ENCODE data around the gene SERTAD2. TPM values are rescaled to one million over a fixed set of nuclear protein-coding genes. Genes with fewer than 3 reads are reported as not detected.

SERTAD2 gene
- total RNA-seq, 1 donor from 2014 or later = 42.2 TPM

GRCh38 chr2:64646007-64646880 lies 7.5 kb downstream of the SERTAD2 start:
- no peak for DNase-seq (ENCODE audit: low read depth)

GRCh38 chr2:64644458-64645382 lies 9.0 kb downstream of the SERTAD2 start:
- Mint-ChIP-seq H3K9me3 (ENCODE audit: unreplicated experiment) (no peaks in the 10 kb centered on the region), H3K4me3 (ENCODE audit: unreplicated experiment) (peak overlapping the region; percentile 81), H3K36me3 (ENCODE audit: low read depth, unreplicated experiment) (peaks cover under 1% of the 10 kb centered on the region), H3K27me3 (ENCODE audit: low read depth, unreplicated experiment) (no peaks in the 10 kb centered on the region), H3K27ac (ENCODE audit: unreplicated experiment) (peak overlapping the region; percentile 97), H3K4me1 (ENCODE audit: low read depth, unreplicated experiment) (peaks cover 76% of the 10 kb centered on the region)
- H3K9me3 ChIP-seq (ENCODE audit: insufficient read depth, low read depth, low read length) = no peaks in the 10 kb centered on the region
- H3K9ac ChIP-seq (ENCODE audit: low read length) = peak overlapping the region; percentile 88
- TF ChIP-seq CTCF (IDR thresholded peaks at IDR 0.05; ENCODE audit: insufficient read depth, low read depth, low read length) = no peak
- no peak for TF ChIP-seq EZH2 (IDR thresholded peaks at IDR 0.05; ENCODE audit: insufficient read depth, low read length)
- H2AFZ ChIP-seq (ENCODE audit: low read depth, low read length) = peak overlapping the region; percentile 58
- FAIRE-seq (peak; percentile 71), DNase-seq (ENCODE audit: low read depth) (peak; percentile 78)
- peaks cover 99% of the 10 kb centered on the region for H3K79me2 ChIP-seq (ENCODE audit: insufficient read depth, low read length)
- H3K27me3 ChIP-seq (ENCODE audit: insufficient read depth, low read length) = no peaks in the 10 kb centered on the region
- no peaks in the 10 kb centered on the region for H3K36me3 ChIP-seq (ENCODE audit: insufficient read depth, low read length)
- H3K4me2 ChIP-seq (ENCODE audit: low read length) = peak overlapping the region; percentile 90
- peaks cover 74% of the 10 kb centered on the region for H4K20me1 ChIP-seq (ENCODE audit: insufficient read depth, low read length)
- peak overlapping the region; percentile 91 for H3K27ac ChIP-seq (ENCODE audit: low read depth, low read length)
- peaks cover 40% of the 10 kb centered on the region for H3K4me1 ChIP-seq (ENCODE audit: insufficient read depth, low read length)
- peak overlapping the region; percentile 61 for H3K4me3 ChIP-seq (ENCODE audit: insufficient read depth, low read depth, low read length)

More at GRCh38 chr2:64646007-64646880, 7.5 kb downstream of the SERTAD2 start:
- Histone ChIP-seq H3K27ac (ENCODE audit: low read depth, low read length) (no peak overlapping the region), H4K20me1 (ENCODE audit: insufficient read depth, low read length) (peaks cover 73% of the 10 kb centered on the region), H3K9me3 (ENCODE audit: insufficient read depth, low read depth, low read length) (no peaks in the 10 kb centered on the region), H3K79me2 (ENCODE audit: insufficient read depth, low read length) (peaks cover 99% of the 10 kb centered on the region), H3K9ac (ENCODE audit: low read length) (no peak overlapping the region), H2AFZ (ENCODE audit: low read depth, low read length) (no peak overlapping the region), H3K4me1 (ENCODE audit: insufficient read depth, low read length) (peaks cover 42% of the 10 kb centered on the region), H3K27me3 (ENCODE audit: insufficient read depth, low read length) (no peaks in the 10 kb centered on the region), H3K4me2 (ENCODE audit: low read length) (peak overlapping the region; percentile 28), H3K36me3 (ENCODE audit: insufficient read depth, low read length) (no peaks in the 10 kb centered on the region), H3K4me3 (ENCODE audit: insufficient read depth, low read depth, low read length) (no peak overlapping the region)
- H3K4me1 Mint-ChIP-seq (ENCODE audit: low read depth, unreplicated experiment) = peaks cover 73% of the 10 kb centered on the region
- H3K4me3 Mint-ChIP-seq (ENCODE audit: unreplicated experiment) = peak overlapping the region; percentile 74
- H3K36me3 Mint-ChIP-seq (ENCODE audit: low read depth, unreplicated experiment) = peaks cover 1% of the 10 kb centered on the region
- TF ChIP-seq EZH2 (IDR thresholded peaks at IDR 0.05; ENCODE audit: insufficient read depth, low read length) (no peak), CTCF (IDR thresholded peaks at IDR 0.05; ENCODE audit: insufficient read depth, low read depth, low read length) (peak; percentile 99)
- no peaks in the 10 kb centered on the region for H3K9me3 Mint-ChIP-seq (ENCODE audit: unreplicated experiment)
- FAIRE-seq = no peak
- no peaks in the 10 kb centered on the region for H3K27me3 Mint-ChIP-seq (ENCODE audit: low read depth, unreplicated experiment)
- no peak overlapping the region for H3K27ac Mint-ChIP-seq (ENCODE audit: unreplicated experiment)

Measured in astrocyte (in vitro differentiated cells and primary cell).